Subcutaneous adipose tissue (tissue), 4 donors: ENCODE data around the gene ULK4. TPM values are rescaled to one million over a fixed set of nuclear protein-coding genes. Genes with fewer than 3 reads are reported as not detected.

Experiments
- CTCF ChIP-seq: fragments of 450-650 bp; IDR thresholded peaks from one replicate; pipeline ENCODE4 v1.5.1; 2016; ENCODE audit warnings: low read depth, mild to moderate bottlenecking, control low read depth, antibody characterized with exemption, moderate library complexity
- total RNA-seq, 4 donors: library from RNA; depleted of rRNA; stranded (reverse); fragments of >200 nt; gene quantifications; one replicate each; pipeline ENCODE4 v1.1.0, GENCODE V29; 2016

The ULK4 gene
- total RNA-seq, 4 donors from 2014 or later, result 10.6 to 32.0 (median 22.6) TPM

DNA sequence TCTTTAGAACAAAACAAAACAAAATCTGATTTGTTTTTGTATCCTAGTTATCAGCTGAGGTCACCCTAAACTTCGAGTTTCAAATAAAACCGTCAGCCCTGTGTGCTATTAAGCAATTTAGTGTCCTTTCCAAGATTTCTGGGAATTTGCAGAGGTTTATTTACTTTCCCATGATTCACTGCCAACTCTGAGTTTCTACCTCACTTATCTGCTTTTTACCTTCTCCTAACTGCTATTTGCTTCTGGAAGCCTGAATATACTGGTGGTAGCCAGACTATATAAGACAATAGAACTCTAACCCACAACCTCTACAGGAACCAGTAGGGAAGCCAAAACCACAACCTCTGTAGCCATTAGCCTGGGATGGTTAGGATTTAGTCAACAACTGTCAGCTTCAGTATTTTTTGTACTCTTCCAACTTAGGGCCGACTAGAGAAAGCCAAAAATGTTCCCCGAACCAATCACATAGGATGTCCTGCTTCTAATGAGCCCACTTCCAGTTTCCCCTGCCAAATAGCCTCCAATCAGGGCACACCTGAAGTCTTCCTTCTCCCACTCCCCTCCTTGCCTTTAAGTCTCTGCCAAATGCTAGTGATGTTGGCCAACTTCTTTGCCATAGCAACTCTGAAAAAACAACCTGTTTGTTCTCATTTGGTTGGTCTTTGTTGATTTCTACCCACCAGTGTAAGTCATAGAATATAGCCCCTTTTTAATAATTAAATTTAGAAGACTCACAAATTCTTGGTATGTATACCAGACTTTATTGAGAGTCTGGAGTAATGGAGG, 273.1 kb downstream of the ULK4 start:
- TF ChIP-seq CTCF, result no peak

DNA sequence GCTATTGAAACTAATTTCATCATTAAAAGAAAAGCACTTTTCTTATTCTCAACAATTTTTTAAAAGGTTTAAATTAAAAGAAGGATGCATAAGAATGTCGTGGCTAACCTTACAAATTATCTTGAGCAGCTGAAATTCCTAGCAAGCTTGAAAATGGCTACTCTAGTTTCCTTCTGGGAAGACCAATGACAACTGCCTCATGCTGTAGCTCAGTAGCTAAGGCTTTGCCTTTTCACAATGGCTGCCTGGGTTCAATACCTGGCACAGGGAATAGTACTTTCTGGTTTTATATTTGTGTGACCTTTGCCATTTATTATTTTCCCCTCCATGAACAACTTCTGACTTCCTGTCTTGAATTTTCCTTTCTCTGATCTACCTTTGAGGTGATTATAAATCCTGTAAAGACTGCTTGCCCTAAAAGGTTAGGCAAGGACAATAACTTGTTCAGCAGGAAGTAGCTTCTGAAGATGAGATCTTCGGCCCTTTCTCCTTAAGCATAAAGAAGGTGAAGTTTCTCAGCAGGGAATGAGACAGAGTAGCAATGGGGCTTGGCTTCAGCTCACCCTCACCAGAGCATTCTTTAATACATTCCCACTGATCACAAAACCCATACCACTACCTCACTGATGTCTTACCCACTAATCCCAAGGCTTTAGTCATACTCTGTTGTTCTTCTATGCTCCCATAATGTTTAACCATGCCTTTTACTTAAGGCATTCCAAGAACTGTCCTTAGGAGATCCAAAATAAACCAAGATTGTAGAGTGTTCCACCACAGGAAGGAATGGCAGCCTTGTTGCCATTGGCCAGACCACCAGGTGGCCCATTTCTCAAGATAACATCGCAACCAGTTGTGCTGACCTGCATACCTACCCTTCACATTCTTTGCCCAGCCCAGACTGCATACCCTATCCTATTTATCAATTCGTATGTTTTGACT, 276.8 kb downstream of the ULK4 start:
- TF ChIP-seq CTCF, result no peak

GRCh38 chr3:41683666-41684350, 278.1 kb downstream of the ULK4 start:
- no peak for TF ChIP-seq CTCF

DNA sequence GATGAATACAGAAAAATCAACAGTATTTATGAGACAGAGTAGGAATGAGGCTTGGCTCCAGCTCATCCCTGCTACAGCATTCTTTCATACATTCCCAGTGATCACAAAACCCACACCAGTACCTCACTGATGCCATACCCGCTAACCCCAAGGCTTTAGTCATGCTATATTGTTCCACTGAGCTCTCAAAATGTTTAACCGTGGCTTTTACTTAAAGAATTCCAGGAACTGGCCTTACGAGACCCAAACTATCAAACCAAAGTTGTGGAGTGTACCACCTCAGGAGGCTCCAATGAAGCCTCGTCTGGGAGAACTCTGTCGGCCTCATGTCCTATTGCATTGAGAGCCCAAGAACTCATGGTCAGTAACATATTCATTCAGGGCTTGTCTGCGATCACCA, 278.9 kb downstream of the ULK4 start:
- TF ChIP-seq CTCF, result no peak

- TF ChIP-seq CTCF, result no peak
Measured at GRCh38 chr3:41682382-41682781, 279.5 kb downstream of the ULK4 start.

DNA sequence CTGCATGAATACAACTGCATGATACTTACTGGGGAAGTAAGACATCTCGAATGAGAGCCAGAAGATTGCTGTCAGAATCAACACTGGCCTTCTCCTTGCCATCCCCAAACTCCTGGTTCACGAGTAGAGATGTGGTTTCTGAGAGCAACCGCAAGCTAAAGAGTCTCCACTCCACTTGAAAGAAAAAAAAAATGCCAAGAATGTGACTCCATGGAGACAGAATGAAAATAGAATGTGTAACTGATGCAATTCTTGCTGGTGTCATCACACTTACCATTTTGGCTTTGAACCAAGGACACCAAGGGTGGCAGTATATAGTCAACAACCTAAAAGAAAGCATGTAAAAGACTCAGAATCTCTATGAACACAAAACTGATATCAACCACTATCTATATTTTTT, 280.4 kb downstream of the ULK4 start:
- no peak for TF ChIP-seq CTCF
